ENCODE measurements around the gene PATJ. TPM values are rescaled to one million over a fixed set of nuclear protein-coding genes. Genes with fewer than 3 reads are reported as not detected.

The PATJ gene
- total RNA-seq, 1 experiment from 2014 or later: 47.3 TPM

DNA sequence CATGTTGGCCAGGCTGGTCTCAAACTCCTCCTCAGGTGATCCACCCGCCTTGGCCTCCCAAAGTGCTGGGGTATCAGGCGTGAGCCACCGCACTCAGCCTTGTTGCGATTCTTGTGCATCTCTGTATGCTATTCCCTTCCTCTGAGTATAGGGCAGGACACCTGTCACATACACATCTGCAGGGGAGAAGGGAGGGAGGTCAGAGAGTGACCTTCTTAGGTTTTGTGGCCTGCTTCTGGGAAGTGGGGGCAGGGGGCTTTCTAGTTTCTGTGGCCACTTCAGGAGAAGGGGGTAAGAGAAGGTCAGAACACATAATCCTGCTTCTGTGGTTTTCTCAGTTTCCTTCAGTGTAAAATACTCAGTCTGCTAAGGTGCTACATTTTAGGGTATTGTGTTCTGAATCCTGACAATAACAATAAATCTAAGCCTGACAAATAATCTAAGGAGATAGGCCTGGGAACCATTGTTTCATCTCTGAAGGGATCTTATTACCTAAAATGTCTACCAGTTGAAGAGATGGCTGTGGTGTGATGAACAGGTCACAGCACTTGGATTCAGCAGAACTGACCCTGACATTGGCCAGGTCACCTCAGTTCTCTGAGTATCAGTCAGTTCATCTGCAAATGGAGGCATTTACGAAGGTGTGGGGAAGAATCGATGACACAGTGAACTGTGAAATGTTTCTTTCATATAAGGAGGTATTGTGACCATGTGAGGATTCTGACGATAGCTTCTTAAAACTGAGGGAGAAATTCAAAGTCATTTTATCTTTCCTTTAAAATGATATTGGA lies 239.8 kb downstream of the PATJ start:
- no peak overlapping the region for H3K4me2 ChIP-seq (ENCODE audit: insufficient read depth, insufficient read length, low read length)
- no peak overlapping the region for H3K14ac ChIP-seq (ENCODE audit: insufficient read depth, low read length)
- no peaks in the 10 kb centered on the region for H3K79me2 ChIP-seq (ENCODE audit: insufficient read depth, low read length)
- no peak overlapping the region for H2AFZ ChIP-seq (ENCODE audit: low read length)
- Mint-ChIP-seq H3K36me3 (ENCODE audit: insufficient read depth in 1 of 3, low read depth in 3 of 3) (peaks cover 0 to 2% (median 0%) of the 10 kb centered on the region in 3 experiments; a peak in 1 of 7 replicates), H3K9me3 (no peaks in the 10 kb centered on the region), H3K27ac (peak overlapping the region in 1 of 3 experiments; percentile 65; a peak in 2 of 7 replicates), H3K4me3 (no peak overlapping the region), H3K27me3 (ENCODE audit: low read depth) (no peaks in the 10 kb centered on the region), H3K4me1 (peaks cover 24 to 27% of the 10 kb centered on the region in 2 experiments)
- H3K23me2 ChIP-seq (ENCODE audit: insufficient read length, low read depth, low read length, poor library complexity, severe bottlenecking): no peaks in the 10 kb centered on the region
- H2BK5ac ChIP-seq (ENCODE audit: insufficient read length, low read length): no peak overlapping the region
- H2BK12ac ChIP-seq (ENCODE audit: insufficient read length, low read depth, low read length): no peak overlapping the region
- H4K20me1 ChIP-seq (ENCODE audit: control insufficient read depth, insufficient read depth, insufficient read length): no peaks in the 10 kb centered on the region
- no peak for DNase-seq
- H4K91ac ChIP-seq (ENCODE audit: insufficient read length, low read depth, low read length): no peak overlapping the region
- H3T11ph ChIP-seq (ENCODE audit: low read length): no peak overlapping the region
- H2BK20ac ChIP-seq (ENCODE audit: low read depth, low read length, poor library complexity, severe bottlenecking): no peak overlapping the region
- WGBS (ENCODE audit: extremely low coverage, insufficient read length, low lambda C conversion rate): no CpG with 5 or more reads among the region's 7 CpGs
- no peak overlapping the region for H3K23ac ChIP-seq (ENCODE audit: insufficient read length, low read depth, low read length)
- TF ChIP-seq, protein P1, sequence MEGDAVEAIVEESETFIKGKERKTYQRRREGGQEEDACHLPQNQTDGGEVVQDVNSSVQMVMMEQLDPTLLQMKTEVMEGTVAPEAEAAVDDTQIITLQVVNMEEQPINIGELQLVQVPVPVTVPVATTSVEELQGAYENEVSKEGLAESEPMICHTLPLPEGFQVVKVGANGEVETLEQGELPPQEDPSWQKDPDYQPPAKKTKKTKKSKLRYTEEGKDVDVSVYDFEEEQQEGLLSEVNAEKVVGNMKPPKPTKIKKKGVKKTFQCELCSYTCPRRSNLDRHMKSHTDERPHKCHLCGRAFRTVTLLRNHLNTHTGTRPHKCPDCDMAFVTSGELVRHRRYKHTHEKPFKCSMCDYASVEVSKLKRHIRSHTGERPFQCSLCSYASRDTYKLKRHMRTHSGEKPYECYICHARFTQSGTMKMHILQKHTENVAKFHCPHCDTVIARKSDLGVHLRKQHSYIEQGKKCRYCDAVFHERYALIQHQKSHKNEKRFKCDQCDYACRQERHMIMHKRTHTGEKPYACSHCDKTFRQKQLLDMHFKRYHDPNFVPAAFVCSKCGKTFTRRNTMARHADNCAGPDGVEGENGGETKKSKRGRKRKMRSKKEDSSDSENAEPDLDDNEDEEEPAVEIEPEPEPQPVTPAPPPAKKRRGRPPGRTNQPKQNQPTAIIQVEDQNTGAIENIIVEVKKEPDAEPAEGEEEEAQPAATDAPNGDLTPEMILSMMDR (conservative IDR thresholded peaks at IDR 0.05): no peak
- H4K5ac ChIP-seq (ENCODE audit: insufficient read length, low read depth, low read length): no peak overlapping the region
- H3K4ac ChIP-seq (ENCODE audit: low read depth, low read length): no peak overlapping the region
- H3K27ac ChIP-seq (ENCODE audit: insufficient read length, low read depth, low read length): no peak overlapping the region
- H2BK15ac ChIP-seq (ENCODE audit: low read depth, low read length): no peak overlapping the region
- H3K9ac ChIP-seq (ENCODE audit: extremely low read depth, insufficient read length, low read length): no peak overlapping the region
- H2BK120ac ChIP-seq (ENCODE audit: low read depth, low read length, poor library complexity, severe bottlenecking): no peak overlapping the region
- H3K4me1 ChIP-seq (ENCODE audit: insufficient read depth, low read length): no peaks in the 10 kb centered on the region
- no peak overlapping the region for H3K18ac ChIP-seq (ENCODE audit: insufficient read length, low read depth, low read length)
- no peak overlapping the region for H2AK5ac ChIP-seq (ENCODE audit: insufficient read length, low read length)
- no peaks in the 10 kb centered on the region for H3K27me3 ChIP-seq (ENCODE audit: insufficient read depth, low read length)
- H3K9me3 ChIP-seq (ENCODE audit: control insufficient read depth, low read depth, low read length): no peaks in the 10 kb centered on the region
- H3K79me1 ChIP-seq (ENCODE audit: insufficient read depth, low read depth, low read length, poor library complexity, severe bottlenecking): no peaks in the 10 kb centered on the region
- no peak overlapping the region for H4K8ac ChIP-seq (replicated peaks; ENCODE audit: insufficient read length, low read depth, low read length)
- no peak overlapping the region for H3K56ac ChIP-seq (ENCODE audit: insufficient read length, low read depth, low read length)

Data from H9 (cell line).